NCI-H1105 treated with DMSO at 0.1 percent for 48 hours (cell line): ENCODE data around the gene PGA3.
"Not testable (repeated sequence)": the region's sequence is repeated elsewhere in the genome, so short reads cannot be mapped to it uniquely, and the experiment has no call there.

Source experiments
- DNase-seq: peaks from one replicate; lab custom pipeline; 2025; lab: John Stamatoyannopoulos, UW

PGA3 gene

GRCh38 chr11:61171907-61172306 is 31.4 kb upstream of the PGA3 start:
- no peak for DNase-seq

DNA sequence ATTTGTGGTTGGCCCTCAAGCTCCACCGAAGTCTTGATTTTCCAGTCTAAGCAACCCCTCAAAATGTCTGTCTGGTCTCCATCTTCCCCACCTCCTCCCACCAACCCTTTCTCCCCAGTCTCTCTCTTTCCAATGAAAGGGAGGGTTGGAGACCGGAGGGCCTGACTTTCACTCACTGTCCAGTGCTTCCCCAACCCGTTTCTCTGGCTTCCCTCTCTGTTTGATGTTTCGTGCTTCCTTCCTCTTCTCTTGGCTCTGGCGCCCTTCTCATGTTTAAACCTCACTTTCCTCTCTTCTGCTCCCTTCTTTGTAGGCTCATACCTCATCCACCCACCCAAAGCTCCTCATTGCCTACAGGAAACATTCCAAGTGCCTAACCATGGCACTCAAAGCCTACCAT is 31.0 kb upstream of the PGA3 start:
- DNase-seq = no peak

DNA sequence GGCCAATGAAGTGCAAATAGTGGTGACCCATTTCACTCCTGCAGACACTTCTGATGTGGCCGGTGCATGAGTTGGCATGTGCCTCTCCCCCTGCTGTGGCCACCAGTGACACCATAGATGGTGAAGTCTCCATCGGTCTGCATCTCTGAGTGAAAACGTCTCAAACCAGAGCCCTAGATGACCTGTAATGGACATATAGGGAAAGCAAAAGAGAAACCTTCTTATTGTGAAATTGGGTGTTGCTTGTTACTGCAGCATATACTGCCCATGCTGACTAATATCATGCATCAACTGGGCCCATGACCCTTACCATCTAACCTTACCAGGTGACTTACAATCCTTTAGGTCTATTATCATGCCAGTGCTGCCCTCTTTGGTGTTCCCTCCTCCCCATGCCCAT is 30.4 kb upstream of the PGA3 start:
- no peak for DNase-seq

DNA sequence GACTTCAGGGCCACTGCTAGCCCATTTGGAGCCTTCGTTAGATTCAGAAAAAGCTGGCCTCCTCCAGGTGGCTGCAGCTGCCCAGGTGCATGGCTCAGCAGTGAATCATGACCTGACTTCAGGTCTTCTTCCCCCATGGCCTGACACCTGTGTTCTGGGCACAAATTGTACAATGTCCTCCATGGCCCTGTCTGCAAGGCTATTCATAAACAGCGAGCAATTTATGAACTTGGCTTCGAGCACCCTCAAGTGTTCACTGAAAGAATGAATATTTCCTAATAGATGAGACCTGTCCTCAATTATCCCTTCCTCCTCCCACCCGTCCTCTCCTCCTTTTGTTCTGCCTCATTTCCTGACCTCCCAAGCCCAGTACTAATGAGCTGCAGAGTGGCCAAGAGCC is 29.9 kb upstream of the PGA3 start:
- DNase-seq = no peak

- DNase-seq = no peak
These were observed 29.0 kb upstream of the PGA3 start for GRCh38 chr11:61174273-61174672.

- DNase-seq = no peak
These were observed 28.4 kb upstream of the PGA3 start for GRCh38 chr11:61174949-61175348.

DNA sequence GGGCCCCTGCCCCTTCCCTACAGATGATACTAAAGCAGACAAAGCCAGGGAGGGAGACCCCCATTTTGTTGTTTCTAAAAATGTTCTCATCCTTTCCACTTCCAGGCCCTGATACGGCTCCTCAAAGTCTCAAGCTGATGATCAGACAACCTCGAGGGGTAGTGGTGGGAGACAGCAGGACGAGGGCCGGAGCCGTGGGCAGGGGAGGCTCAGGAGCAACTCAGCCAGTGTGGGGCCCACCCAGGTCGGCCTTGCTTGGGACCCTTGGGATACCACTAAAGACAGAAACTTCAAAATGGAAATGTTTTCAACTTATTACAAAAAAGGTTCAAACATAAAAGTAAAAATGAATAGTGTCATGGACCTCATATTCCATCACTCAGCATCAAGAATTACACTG is 26.9 kb upstream of the PGA3 start:
- no peak for DNase-seq

- DNase-seq = not testable (repeated sequence)
These were observed 23.1 kb upstream of the PGA3 start for GRCh38 chr11:61180205-61180604.

- no peak for DNase-seq
These were observed 21.8 kb upstream of the PGA3 start for GRCh38 chr11:61181489-61181888.

- DNase-seq = no peak
These were observed 19.7 kb upstream of the PGA3 start for GRCh38 chr11:61183645-61184044.

DNA sequence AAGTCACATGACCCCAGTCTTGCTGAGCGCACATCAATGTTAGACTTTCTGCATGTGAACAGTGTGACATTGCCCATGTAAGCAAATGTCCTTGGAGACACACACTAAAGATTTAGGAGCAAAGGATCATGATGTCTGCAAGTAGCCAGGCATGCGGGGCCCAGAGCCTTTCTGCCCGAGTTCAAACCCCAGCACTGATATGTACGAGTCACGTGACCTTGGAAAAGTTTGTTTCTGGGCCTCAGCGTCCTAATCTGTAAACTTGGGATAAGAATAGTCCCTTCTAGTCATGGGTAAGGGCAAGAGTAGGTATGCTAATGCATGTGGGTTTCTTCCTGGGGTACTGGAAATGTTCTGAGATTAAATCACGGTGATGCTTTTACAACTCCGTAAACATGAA is 16.8 kb upstream of the PGA3 start:
- no peak for DNase-seq

DNA sequence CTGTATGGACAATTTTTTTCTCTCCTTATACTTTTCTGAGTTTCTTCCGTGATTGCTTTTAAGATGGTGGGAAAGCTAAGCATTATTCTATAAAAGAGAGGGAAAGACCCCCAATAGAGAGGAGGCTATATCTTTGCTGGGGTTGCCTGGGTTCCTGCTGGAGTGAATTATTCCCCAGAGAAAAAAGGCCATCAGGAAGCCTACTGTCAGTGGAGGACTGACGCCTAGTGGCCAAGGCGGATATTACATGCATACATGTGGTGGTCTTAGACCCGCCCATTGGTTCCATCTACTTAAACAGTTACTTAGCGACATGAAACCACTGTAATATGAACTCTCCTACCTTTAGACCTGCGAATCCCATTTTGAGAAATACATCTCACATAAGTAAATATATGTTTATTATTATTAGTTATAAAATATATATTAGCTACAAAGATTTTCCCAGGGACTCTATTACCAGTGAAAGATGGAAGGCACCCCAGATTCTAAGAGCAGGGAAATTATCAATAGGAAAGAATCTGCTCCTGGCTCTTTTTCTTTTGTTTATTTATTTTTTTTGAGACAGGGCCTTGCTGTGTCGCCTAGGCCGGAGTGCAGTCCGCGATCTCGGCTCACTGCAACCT is 15.7 kb upstream of the PGA3 start:
- peak; percentile 80 for DNase-seq

DNA sequence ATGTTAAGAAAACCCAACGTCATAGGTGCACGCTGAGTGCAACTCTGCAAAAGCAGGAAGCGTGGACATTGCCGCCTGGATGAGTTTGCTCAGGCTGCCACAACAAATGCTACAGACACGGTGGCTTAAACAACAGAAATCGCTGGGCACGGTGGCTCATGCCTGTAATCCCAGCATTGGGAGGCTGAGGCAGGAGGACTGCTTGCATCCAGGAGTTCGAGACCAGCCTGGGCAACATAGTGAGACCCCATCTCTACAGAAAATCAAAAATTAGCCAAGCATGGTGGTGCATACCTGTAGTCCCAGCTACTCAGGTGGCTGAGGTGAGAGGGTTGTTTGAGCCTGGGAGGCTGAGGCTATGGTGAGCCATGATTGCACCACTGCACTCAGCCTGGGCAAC is 13.4 kb upstream of the PGA3 start:
- no peak for DNase-seq

DNA sequence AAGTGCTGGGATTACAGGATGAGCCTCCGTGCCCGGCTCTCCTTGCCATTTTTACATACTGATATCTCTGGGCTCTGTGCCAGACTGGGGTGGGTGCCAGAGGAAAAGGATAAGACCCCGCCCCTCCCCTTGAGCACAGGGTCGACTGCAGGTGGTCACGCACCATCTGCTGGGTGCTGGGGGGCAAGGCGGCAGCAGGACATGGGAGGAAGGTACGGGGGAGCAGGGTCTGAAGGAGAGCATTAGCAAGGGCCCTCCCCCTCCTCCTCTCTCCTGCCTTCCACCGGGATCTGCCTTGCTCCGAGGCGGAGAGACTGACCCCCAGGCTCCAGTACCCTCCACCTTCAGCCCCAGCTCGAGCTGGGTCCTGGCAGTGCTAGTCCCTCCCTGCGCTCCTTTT is 9.7 kb upstream of the PGA3 start:
- DNase-seq = peak; percentile 88

- DNase-seq = no peak
These were observed 9.1 kb upstream of the PGA3 start for GRCh38 chr11:61194169-61194671.

- no peak for DNase-seq
These were observed 8.2 kb upstream of the PGA3 start for GRCh38 chr11:61194981-61195695.

- DNase-seq = no peak
These were observed 7.6 kb upstream of the PGA3 start for GRCh38 chr11:61195719-61196118.

GRCh38 chr11:61198361-61198760 is 5.0 kb upstream of the PGA3 start:
- DNase-seq = peak; percentile 25

GRCh38 chr11:61198948-61199523 is 4.3 kb upstream of the PGA3 start:
- DNase-seq = no peak

GRCh38 chr11:61201476-61201875 is 1.8 kb upstream of the PGA3 start:
- DNase-seq = no peak

GRCh38 chr11:61203873-61204272 is 558 bp downstream of the PGA3 start:
- not testable (repeated sequence) for DNase-seq

DNA sequence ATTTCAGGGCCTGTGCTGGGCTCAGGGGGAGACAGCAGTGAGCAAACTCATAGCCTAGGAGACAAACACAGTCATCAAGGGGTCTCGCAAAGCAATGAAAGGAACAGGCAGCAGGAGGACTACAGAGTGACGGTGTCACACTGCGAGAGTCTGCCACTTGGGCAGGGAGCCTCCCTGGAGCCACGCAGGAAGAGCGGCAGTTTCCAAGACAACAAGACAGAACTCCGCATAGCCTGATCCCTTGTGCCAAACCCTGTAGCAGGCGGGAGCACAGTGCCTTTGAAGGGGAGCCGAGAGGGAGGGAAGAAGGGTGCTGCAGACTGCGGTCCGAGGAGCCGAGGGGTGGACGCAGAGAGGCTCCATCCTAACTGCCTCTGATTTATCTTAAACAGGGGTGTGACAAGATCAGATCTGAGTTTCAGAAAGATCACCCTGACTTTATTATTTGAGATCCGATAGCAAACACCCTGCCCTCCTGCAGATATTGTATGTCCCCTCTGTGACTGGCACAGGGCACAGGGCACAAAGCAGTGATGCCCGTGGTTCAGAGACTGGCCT is 1.3 kb downstream of the PGA3 start:
- not testable (repeated sequence) for DNase-seq
